Kasumi-1 (cell line): ENCODE results near the gene PSAP.

Experiments
- DNase-seq, 2 experiments: peaks; one replicate each; lab custom pipeline; 2025; lab: John Stamatoyannopoulos, UW

PSAP gene

GRCh38 chr10:71766717-71767419 is 84.2 kb downstream of the PSAP start:
- DNase-seq, result no peak
